HG03095 (cell line): ENCODE results near the gene RHNO1.
A peak's percentile ranks its signal among the peaks of the same experiment; 100 is the strongest.
"Not testable (repeated sequence)": the region's sequence is repeated elsewhere in the genome, so short reads cannot be mapped to it uniquely, and the experiment has no call there.

ENCODE experiments used
- ATAC-seq: cut with Tn5 transposase; IDR thresholded peaks from one replicate; pipeline ENCODE4 v1.9.1; 2021; ENCODE audit warnings: moderate library complexity; ENCODE audit not compliant: unreplicated experiment

Gene RHNO1

GRCh38 chr12:2858334-2858733 lies 18.7 kb upstream of the RHNO1 start:
- ATAC-seq: no peak

- ATAC-seq: no peak
These were observed 18.0 kb upstream of the RHNO1 start for GRCh38 chr12:2858944-2859421.

GRCh38 chr12:2860170-2860569 lies 16.9 kb upstream of the RHNO1 start:
- ATAC-seq: no peak

- no peak for ATAC-seq
These were observed 14.1 kb upstream of the RHNO1 start for GRCh38 chr12:2862876-2863275.

- ATAC-seq: not testable (repeated sequence)
These were observed 13.6 kb upstream of the RHNO1 start for GRCh38 chr12:2863402-2863801.

GRCh38 chr12:2864198-2864597 lies 12.8 kb upstream of the RHNO1 start:
- no peak for ATAC-seq

GRCh38 chr12:2868986-2869632 lies 7.9 kb upstream of the RHNO1 start:
- not testable (repeated sequence) for ATAC-seq

GRCh38 chr12:2876431-2877046 lies 484 bp upstream of the RHNO1 start:
- no peak for ATAC-seq

GRCh38 chr12:2877953-2878732 lies 1.1 kb downstream of the RHNO1 start:
- ATAC-seq: no peak

- no peak for ATAC-seq
These were observed 2.8 kb downstream of the RHNO1 start for GRCh38 chr12:2879853-2880252.

GRCh38 chr12:2884810-2885209 lies 7.8 kb downstream of the RHNO1 start:
- no peak for ATAC-seq

GRCh38 chr12:2886768-2887450 lies 9.9 kb downstream of the RHNO1 start:
- no peak for ATAC-seq

- no peak for ATAC-seq
These were observed 13.0 kb downstream of the RHNO1 start for GRCh38 chr12:2890001-2890387.

GRCh38 chr12:2890388-2891239 lies 13.6 kb downstream of the RHNO1 start, which contains the start of gene TULP3:
TULP3 (plus strand) TSS chr12:2890891; CDS start chr12:2890948, 57 bp downstream.
- ATAC-seq: peak; percentile 96

GRCh38 chr12:2891240-2892053 lies 14.4 kb downstream of the RHNO1 start:
- ATAC-seq: peak; percentile 6

GRCh38 chr12:2892246-2892645 lies 15.2 kb downstream of the RHNO1 start:
- ATAC-seq: no peak

GRCh38 chr12:2893007-2893406 lies 16.0 kb downstream of the RHNO1 start:
- no peak for ATAC-seq

GRCh38 chr12:2895051-2895451 lies 18.0 kb downstream of the RHNO1 start:
- no peak for ATAC-seq

- ATAC-seq: no peak
These were observed 18.5 kb downstream of the RHNO1 start for GRCh38 chr12:2895511-2895910.
